WTC11 (cell line): ENCODE data around the gene PLSCR2. TPM values are rescaled to one million over a fixed set of nuclear protein-coding genes. Genes with fewer than 3 reads are reported as not detected.

Experiments
- ATAC-seq: fragments of 200-7000 bp; cut with Tn5 transposase; 2 replicates; pipeline ENCODE4 v1.10.0; 2021; ENCODE audit warnings: mild to moderate bottlenecking, moderate library complexity
- CTCF ChIA-PET: fragments of 300-600 bp; sonication (Branson Sonifier 250); formaldehyde crosslinking; loops from one replicate; lab custom pipeline; 2021; ENCODE audit warnings: antibody characterized with exemption; lab: Charles Lee
- POLR2A ChIA-PET: fragments of 350-600 bp; sonication (Branson Sonifier 250); formaldehyde crosslinking; loops from one replicate; lab custom pipeline; 2021; ENCODE audit warnings: antibody characterized with exemption; lab: Charles Lee
- DNase-seq: peaks from one replicate; pipeline ENCODE4 v3.0.0; 2021; ENCODE audit warnings: low spot score
- H3K27ac Mint-ChIP-seq: 2 replicates; pipeline ENCODE4 v1.8.0; 2021; ENCODE audit warnings: mixed read lengths
- H3K27me3 Mint-ChIP-seq: 2 replicates; pipeline ENCODE4 v1.8.0; 2021; ENCODE audit warnings: low read depth, mild to moderate bottlenecking, moderate library complexity, mixed read lengths
- H3K36me3 Mint-ChIP-seq: 2 replicates; pipeline ENCODE4 v1.8.0; 2021; ENCODE audit warnings: mixed read lengths
- H3K4me1 Mint-ChIP-seq: 2 replicates; pipeline ENCODE4 v1.8.0; 2022; ENCODE audit warnings: mixed read lengths
- H3K4me3 Mint-ChIP-seq: 2 replicates; pipeline ENCODE4 v1.8.0; 2021; ENCODE audit warnings: mild to moderate bottlenecking, moderate library complexity, mixed read lengths
- H3K9me3 Mint-ChIP-seq: 2 replicates; pipeline ENCODE4 v1.8.0; 2021; ENCODE audit warnings: mixed read lengths
- ARID4B ChIP-seq: sonication (generic); formaldehyde crosslinking; IDR thresholded peaks from 2 replicates; pipeline ENCODE4 v1.8.0; 2023; ENCODE audit warnings: missing genetic modification reagents, mild to moderate bottlenecking, borderline replicate concordance
- ATF1 ChIP-seq: sonication (generic); formaldehyde crosslinking; IDR thresholded peaks from 2 replicates; pipeline ENCODE4 v1.8.1; 2023; ENCODE audit warnings: mild to moderate bottlenecking, moderate library complexity, missing genetic modification reagents
- ATF2 ChIP-seq: sonication (generic); formaldehyde crosslinking; IDR thresholded peaks from 2 replicates; pipeline ENCODE4 v1.8.1; 2022; ENCODE audit warnings: low read depth, missing genetic modification reagents, borderline replicate concordance
- CREM ChIP-seq: sonication (generic); formaldehyde crosslinking; IDR thresholded peaks from 2 replicates; pipeline ENCODE4 v1.8.1; 2022; ENCODE audit warnings: mild to moderate bottlenecking, missing genetic modification reagents, moderate library complexity
- FOXK1 ChIP-seq: sonication (generic); formaldehyde crosslinking; IDR thresholded peaks from 2 replicates; pipeline ENCODE4 v1.8.0; 2022; ENCODE audit warnings: mild to moderate bottlenecking, moderate library complexity, missing genetic modification reagents
- FOXP1 ChIP-seq: sonication (generic); formaldehyde crosslinking; IDR thresholded peaks from 2 replicates; pipeline ENCODE4 v1.8.0; 2022; ENCODE audit warnings: missing genetic modification reagents, mild to moderate bottlenecking, moderate library complexity, borderline replicate concordance
- FOXP4 ChIP-seq: sonication (generic); formaldehyde crosslinking; IDR thresholded peaks from 2 replicates; pipeline ENCODE4 v1.8.0; 2022; ENCODE audit warnings: mild to moderate bottlenecking, missing genetic modification reagents
- HMGA2 ChIP-seq: fragments of 250-450 bp; sonication (Bioruptor Pico); IDR thresholded peaks from 2 replicates; pipeline ENCODE4 v1.4.0; 2021; ENCODE audit warnings: mild to moderate bottlenecking, moderate library complexity
- MXD4 ChIP-seq: fragments of 250-450 bp; sonication (Bioruptor Pico); IDR thresholded peaks from 2 replicates; pipeline ENCODE4 v1.8.0; 2021; ENCODE audit warnings: mild to moderate bottlenecking, moderate library complexity, borderline replicate concordance
- NFE2L1 ChIP-seq: sonication (generic); formaldehyde crosslinking; IDR thresholded peaks from 2 replicates; pipeline ENCODE4 v1.8.1; 2023; ENCODE audit warnings: missing genetic modification reagents
- RELA ChIP-seq: sonication (generic); formaldehyde crosslinking; IDR thresholded peaks from 2 replicates; pipeline ENCODE4 v1.8.1; 2022; ENCODE audit warnings: missing genetic modification reagents, mild to moderate bottlenecking, borderline replicate concordance
- USF1 ChIP-seq: sonication (generic); formaldehyde crosslinking; IDR thresholded peaks from 2 replicates; pipeline ENCODE4 v1.8.0; 2022; ENCODE audit warnings: mild to moderate bottlenecking, missing genetic modification reagents
- ZNF532 ChIP-seq: fragments of 250-450 bp; sonication (Bioruptor Pico); IDR thresholded peaks from 2 replicates; pipeline ENCODE4 v1.9.0; 2021; ENCODE audit warnings: mild to moderate bottlenecking, borderline replicate concordance
- total RNA-seq: library from RNA; stranded (reverse); gene quantifications from 3 replicates; pipeline ENCODE4 v1.2.3, GENCODE V29; 2021

Gene PLSCR2
- total RNA-seq, 1 experiment from 2014 or later = 0.39 TPM

- no peak for TF ChIP-seq ATF2 (CRISPR knock-in tag)
- no peak for TF ChIP-seq CREM (CRISPR knock-in tag)
- TF ChIP-seq ARID4B (CRISPR knock-in tag) = no peak
- no peak for TF ChIP-seq FOXK1 (CRISPR knock-in tag)
- TF ChIP-seq NFE2L1 (CRISPR knock-in tag) = no peak
- no peak for TF ChIP-seq USF1 (CRISPR knock-in tag)
- no peak for TF ChIP-seq RELA (CRISPR knock-in tag)
- no peak for TF ChIP-seq MXD4 (CRISPR knock-in tag)
- TF ChIP-seq FOXP4 (CRISPR knock-in tag) = no peak
- TF ChIP-seq HMGA2 (CRISPR knock-in tag) = no peak
These were observed 38.2 kb upstream of the PLSCR2 start (continued) for GRCh38 chr3:146507331-146508120.

GRCh38 chr3:146505516-146505915 is 36.2 kb upstream of the PLSCR2 start:
- Mint-ChIP-seq H3K36me3 (peaks cover 14% of the 10 kb centered on the region), H3K9me3 (peaks cover 30% of the 10 kb centered on the region), H3K4me1 (peaks cover 62% of the 10 kb centered on the region), H3K4me3 (no peak overlapping the region), H3K27me3 (no peaks in the 10 kb centered on the region), H3K27ac (no peak overlapping the region)
- DNase-seq = no peak
- TF ChIP-seq ZNF532 (CRISPR knock-in tag) (no peak), ATF1 (CRISPR knock-in tag) (no peak), FOXP1 (no peak)
- CTCF ChIA-PET = interaction anchor here (0.8 kb wide), 1 partner anchor 316 kb away, joined by 3 read pairs; no protein-coding TSS in a partner anchor
- ATAC-seq = no peak
- POLR2A ChIA-PET = interaction anchor here (1.5 kb wide), 1 partner anchor 37 kb away, joined by 4 read pairs; no protein-coding TSS in a partner anchor
